NT2/D1 (cell line): Measurements from ENCODE around the gene AHI1.
"Not testable (repeated sequence)": the region's sequence is repeated elsewhere in the genome, so short reads cannot be mapped to it uniquely, and the experiment has no call there.

Experiments
- DNase-seq: peaks from one replicate; pipeline ENCODE4 v3.0.0-alpha.2; 2011; ENCODE audit warnings: low read depth, low spot score
- H3K27me3 ChIP-seq: 2 replicates; pipeline ENCODE4 v1.6.0; 2011; ENCODE audit warnings: mild to moderate bottlenecking; ENCODE audit not compliant: insufficient read length, insufficient read depth
- H3K36me3 ChIP-seq: 2 replicates; pipeline ENCODE4 v1.6.1; 2011; ENCODE audit warnings: mild to moderate bottlenecking, low read length, mixed read lengths; ENCODE audit not compliant: insufficient read depth, insufficient read length
- H3K4me1 ChIP-seq: 2 replicates; pipeline ENCODE4 v1.5.1; 2011; ENCODE audit not compliant: insufficient read depth, insufficient read length
- H3K4me3 ChIP-seq: 2 replicates; pipeline ENCODE4 v1.5.1; 2011; ENCODE audit warnings: low read depth; ENCODE audit not compliant: insufficient read length
- H3K9ac ChIP-seq: 2 replicates; pipeline ENCODE4 v1.6.0; 2011; ENCODE audit warnings: low read depth; ENCODE audit not compliant: insufficient read length
- H3K9me3 ChIP-seq: 2 replicates; pipeline ENCODE4 v1.5.1; 2011; ENCODE audit warnings: mild to moderate bottlenecking, low read length; ENCODE audit not compliant: insufficient read depth
- SUZ12 ChIP-seq: IDR thresholded peaks from 2 replicates; pipeline ENCODE4 v1.6.1; 2011; ENCODE audit not compliant: insufficient read length, insufficient read depth; ENCODE audit errors: extremely low read depth
- YY1 ChIP-seq: IDR thresholded peaks from 2 replicates; pipeline ENCODE4 v1.6.1; 2011; ENCODE audit not compliant: insufficient read length, insufficient read depth
- ZNF274 ChIP-seq: IDR thresholded peaks from 2 replicates; pipeline ENCODE4 v1.6.1; 2011; ENCODE audit warnings: mild to moderate bottlenecking, low read depth, low read length

The AHI1 gene

GRCh38 chr6:135250234-135250633 lies 247.3 kb downstream of the AHI1 start:
- H3K36me3 ChIP-seq: no peaks in the 10 kb centered on the region
- H3K9me3 ChIP-seq: no peaks in the 10 kb centered on the region
- no peak overlapping the region for H3K4me3 ChIP-seq
- no peak for TF ChIP-seq ZNF274
- TF ChIP-seq SUZ12: no peak
- no peak for DNase-seq
- no peaks in the 10 kb centered on the region for H3K27me3 ChIP-seq
- H3K9ac ChIP-seq: no peak overlapping the region
- H3K4me1 ChIP-seq: no peaks in the 10 kb centered on the region

DNA sequence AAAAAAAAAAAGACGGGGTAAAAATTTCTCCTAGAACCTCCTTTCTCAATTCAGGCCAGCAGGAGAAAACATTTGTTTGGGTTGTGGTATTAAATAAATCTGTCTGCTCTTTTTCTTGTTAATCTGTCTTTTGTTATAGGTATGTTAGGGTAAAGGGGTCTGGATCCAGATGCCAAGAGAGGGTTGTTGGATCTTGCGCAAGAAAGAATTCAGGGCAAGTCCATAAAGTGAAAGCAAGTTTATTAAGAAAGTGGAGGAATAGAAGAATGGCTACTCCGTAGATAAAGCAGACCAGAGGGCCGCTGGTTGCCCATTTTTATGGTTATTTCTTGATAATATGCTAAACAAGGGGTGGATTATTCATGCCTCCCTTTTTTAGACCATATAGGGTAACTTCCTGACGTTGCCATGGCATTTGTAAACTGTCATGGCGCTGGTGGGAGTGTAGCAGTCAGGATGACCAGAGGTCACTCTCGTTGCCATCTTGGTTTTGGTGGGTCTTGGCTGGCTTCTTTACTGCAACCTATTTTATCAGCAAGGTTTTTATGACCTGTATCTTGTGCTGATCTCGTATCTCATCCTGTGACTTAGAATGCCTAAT lies 251.0 kb downstream of the AHI1 start:
- not testable (repeated sequence) for H3K9ac ChIP-seq, H3K36me3 ChIP-seq, H3K9me3 ChIP-seq, H3K4me3 ChIP-seq, H3K4me1 ChIP-seq, DNase-seq, H3K27me3 ChIP-seq

GRCh38 chr6:135244805-135245204 lies 252.7 kb downstream of the AHI1 start:
- Histone ChIP-seq H3K9ac (no peak overlapping the region), H3K36me3 (no peaks in the 10 kb centered on the region), H3K4me3 (no peak overlapping the region), H3K4me1 (no peaks in the 10 kb centered on the region), H3K27me3 (no peaks in the 10 kb centered on the region), H3K9me3 (no peaks in the 10 kb centered on the region)
- no peak for TF ChIP-seq ZNF274
- TF ChIP-seq YY1: no peak
- TF ChIP-seq SUZ12: no peak
- no peak for DNase-seq

DNA sequence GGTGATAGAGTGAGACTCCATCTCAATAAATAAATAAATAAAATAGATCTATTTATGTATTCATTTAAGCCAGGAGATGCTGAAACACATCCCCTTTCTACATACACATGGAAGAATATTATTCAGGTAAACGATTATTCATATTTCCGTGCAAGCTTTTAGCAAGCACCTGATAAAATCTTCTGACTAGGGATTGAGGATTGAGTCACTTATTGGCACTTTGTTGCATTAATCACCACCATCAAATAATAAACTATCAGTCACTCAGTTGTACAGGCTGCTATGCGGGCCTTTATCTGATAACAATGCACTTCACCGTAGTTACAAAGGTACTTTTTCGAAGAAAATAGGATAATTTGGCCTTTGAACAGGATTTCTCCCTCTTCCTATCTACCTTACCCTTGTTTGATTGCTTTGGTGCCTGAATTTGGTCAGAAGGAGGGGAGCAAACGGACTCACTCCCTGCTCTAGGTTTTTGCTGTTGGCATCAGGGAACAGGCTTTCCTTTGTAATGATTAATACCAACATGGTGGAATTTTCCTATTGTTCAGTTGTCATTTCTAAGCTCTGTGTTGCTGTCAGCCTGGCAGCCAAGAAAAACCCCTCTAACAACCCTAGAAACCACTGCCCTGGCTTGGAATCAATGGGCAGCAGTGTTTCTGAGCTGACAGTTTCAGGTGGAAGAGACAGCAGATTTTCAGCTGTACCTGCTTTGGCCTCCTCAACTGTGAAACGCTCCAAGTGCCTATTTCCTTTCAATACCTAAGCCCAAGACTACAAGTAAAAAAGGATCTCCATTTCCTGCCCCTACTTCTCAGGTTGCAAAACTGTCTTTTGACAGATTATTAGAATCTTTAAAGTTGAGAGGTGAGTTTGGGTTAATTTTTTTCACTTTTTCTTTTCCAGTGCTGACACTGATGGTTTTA lies 253.4 kb downstream of the AHI1 start:
- Histone ChIP-seq H3K36me3 (no peaks in the 10 kb centered on the region), H3K4me1 (no peaks in the 10 kb centered on the region), H3K27me3 (no peaks in the 10 kb centered on the region), H3K9ac (no peak overlapping the region), H3K9me3 (no peaks in the 10 kb centered on the region), H3K4me3 (no peak overlapping the region)
- DNase-seq: no peak
- TF ChIP-seq ZNF274 (no peak), YY1 (no peak), SUZ12 (no peak)

- H3K9ac ChIP-seq: no peak overlapping the region
- no peak for DNase-seq
- no peaks in the 10 kb centered on the region for H3K36me3 ChIP-seq
- TF ChIP-seq ZNF274: no peak
- H3K4me3 ChIP-seq: no peak overlapping the region
- no peaks in the 10 kb centered on the region for H3K9me3 ChIP-seq
- H3K27me3 ChIP-seq: no peaks in the 10 kb centered on the region
- no peaks in the 10 kb centered on the region for H3K4me1 ChIP-seq
Observed at GRCh38 chr6:135240711-135241110, 256.8 kb downstream of the AHI1 start.

- Histone ChIP-seq H3K36me3 (no peaks in the 10 kb centered on the region), H3K9me3 (no peaks in the 10 kb centered on the region), H3K9ac (no peak overlapping the region), H3K27me3 (no peaks in the 10 kb centered on the region), H3K4me1 (no peaks in the 10 kb centered on the region), H3K4me3 (no peak overlapping the region)
- TF ChIP-seq SUZ12 (no peak), ZNF274 (no peak), YY1 (no peak)
- DNase-seq: no peak
Observed at GRCh38 chr6:135236732-135237131, 260.8 kb downstream of the AHI1 start.

- Histone ChIP-seq H3K36me3 (no peaks in the 10 kb centered on the region), H3K4me3 (no peak overlapping the region), H3K9ac (no peak overlapping the region), H3K9me3 (no peaks in the 10 kb centered on the region), H3K4me1 (no peaks in the 10 kb centered on the region), H3K27me3 (no peaks in the 10 kb centered on the region)
- DNase-seq: no peak
- no peak for TF ChIP-seq ZNF274
- no peak for TF ChIP-seq SUZ12
- no peak for TF ChIP-seq YY1
Observed at GRCh38 chr6:135236319-135236718, 261.2 kb downstream of the AHI1 start.

DNA sequence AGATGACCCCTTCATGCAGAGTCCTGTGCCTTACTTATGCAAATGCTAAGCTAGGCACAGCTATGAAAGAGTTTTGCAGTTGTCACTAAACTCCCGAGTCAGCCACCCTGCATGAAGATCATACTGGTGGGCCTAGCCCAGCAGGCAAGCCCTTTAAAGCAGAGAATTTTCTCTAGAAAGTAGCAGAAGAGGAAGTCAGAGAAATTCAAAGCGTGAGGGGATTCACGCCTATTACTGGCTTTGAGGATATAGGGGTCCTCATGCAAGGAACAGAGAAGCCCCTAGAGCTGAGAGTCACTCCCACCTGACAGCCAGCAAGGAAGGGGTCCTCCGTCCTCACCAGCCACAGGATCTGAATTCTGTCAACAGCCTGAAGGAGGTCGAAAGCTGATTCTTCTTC lies 261.8 kb downstream of the AHI1 start:
- TF ChIP-seq ZNF274: no peak
- no peak for TF ChIP-seq SUZ12
- no peak for TF ChIP-seq YY1
- H3K9me3 ChIP-seq: no peaks in the 10 kb centered on the region
- H3K27me3 ChIP-seq: no peaks in the 10 kb centered on the region
- no peak for DNase-seq
- H3K4me1 ChIP-seq: no peaks in the 10 kb centered on the region
- no peaks in the 10 kb centered on the region for H3K36me3 ChIP-seq
- H3K9ac ChIP-seq: no peak overlapping the region
- H3K4me3 ChIP-seq: no peak overlapping the region
